ENCODE results near the gene PICK1. TPM values are rescaled to one million over a fixed set of nuclear protein-coding genes. Genes with fewer than 3 reads are reported as not detected.
A peak's percentile ranks its signal among the peaks of the same experiment; 100 is the strongest.

The PICK1 gene
- total RNA-seq, 1 experiment from 2014 or later = 19.4 TPM

- Histone ChIP-seq H3K36me3 (replicated peaks; ENCODE audit: control insufficient read depth, insufficient read depth, low read length) (no peaks in the 10 kb centered on the region), H3K4me3 (ENCODE audit: insufficient read depth, low read depth, low read length) (no peak overlapping the region), H3K27me3 (ENCODE audit: control insufficient read depth, insufficient read depth, low read length) (peaks cover 5% of the 10 kb centered on the region; the same call in 1 of the 2 replicates)
- DNase-seq = peak; percentile 76
Observed at GRCh38 chr22:38081941-38082828, 25.0 kb downstream of the PICK1 start.

GRCh38 chr22:38082986-38083710, 25.9 kb downstream of the PICK1 start:
- Histone ChIP-seq H3K36me3 (replicated peaks; ENCODE audit: control insufficient read depth, insufficient read depth, low read length) (no peaks in the 10 kb centered on the region), H3K27me3 (ENCODE audit: control insufficient read depth, insufficient read depth, low read length) (peaks cover 5% of the 10 kb centered on the region; the same call in 1 of the 2 replicates), H3K4me3 (ENCODE audit: insufficient read depth, low read depth, low read length) (no peak overlapping the region)
- peak; percentile 51 for DNase-seq

GRCh38 chr22:38083931-38084631, 26.9 kb downstream of the PICK1 start, which contains the start of gene SLC16A8:
SLC16A8 (minus strand) TSS chr22:38084184; CDS start chr22:38082873, 1,311 bp downstream.
- peak; percentile 81 for DNase-seq
- Histone ChIP-seq H3K4me3 (ENCODE audit: insufficient read depth, low read depth, low read length) (no peak within 1 kb of the TSS), H3K27me3 (ENCODE audit: control insufficient read depth, insufficient read depth, low read length) (peaks cover 5% of the 10 kb centered on the region; the same call in 1 of the 2 replicates), H3K36me3 (replicated peaks; ENCODE audit: control insufficient read depth, insufficient read depth, low read length) (no peaks in the 10 kb centered on the region)

GRCh38 chr22:38085056-38085455, 27.9 kb downstream of the PICK1 start:
- peaks cover 5% of the 10 kb centered on the region; the same call in 1 of the 2 replicates for H3K27me3 ChIP-seq (ENCODE audit: control insufficient read depth, insufficient read depth, low read length)
- peak; percentile 46 for DNase-seq
- no peak overlapping the region for H3K4me3 ChIP-seq (ENCODE audit: insufficient read depth, low read depth, low read length)
- H3K36me3 ChIP-seq (replicated peaks; ENCODE audit: control insufficient read depth, insufficient read depth, low read length) = no peaks in the 10 kb centered on the region

DNA sequence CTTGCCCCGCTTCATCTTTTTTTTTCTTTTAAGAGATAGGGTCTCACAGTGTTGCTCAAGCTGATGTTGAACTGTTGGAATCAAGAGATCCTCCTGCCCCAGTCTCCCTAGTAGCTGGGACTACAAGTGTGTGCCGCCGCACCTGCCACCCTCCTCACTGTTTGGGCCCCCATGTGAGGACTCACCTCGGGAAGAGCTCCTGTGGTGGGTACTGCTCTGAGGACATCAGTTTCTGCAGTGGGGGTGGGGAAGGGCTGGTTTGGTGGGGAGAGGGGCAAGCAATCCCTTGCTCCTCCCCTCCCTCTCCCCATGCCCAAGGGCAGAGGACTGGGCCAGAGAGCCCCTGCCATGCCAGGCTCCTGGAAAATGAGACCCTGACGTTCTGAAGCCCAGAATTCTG, 28.3 kb downstream of the PICK1 start:
- H3K4me3 ChIP-seq (ENCODE audit: insufficient read depth, low read depth, low read length) = no peak overlapping the region
- H3K36me3 ChIP-seq (replicated peaks; ENCODE audit: control insufficient read depth, insufficient read depth, low read length) = no peaks in the 10 kb centered on the region
- no peak for DNase-seq
- peaks cover 5% of the 10 kb centered on the region; the same call in 1 of the 2 replicates for H3K27me3 ChIP-seq (ENCODE audit: control insufficient read depth, insufficient read depth, low read length)

- Histone ChIP-seq H3K4me3 (ENCODE audit: insufficient read depth, low read depth, low read length) (no peak overlapping the region), H3K27me3 (ENCODE audit: control insufficient read depth, insufficient read depth, low read length) (peaks cover 5% of the 10 kb centered on the region; the same call in 1 of the 2 replicates), H3K36me3 (replicated peaks; ENCODE audit: control insufficient read depth, insufficient read depth, low read length) (no peaks in the 10 kb centered on the region)
- DNase-seq = peak; percentile 84
Observed at GRCh38 chr22:38086001-38086845, 29.0 kb downstream of the PICK1 start.

- no peak overlapping the region for H3K4me3 ChIP-seq (ENCODE audit: insufficient read depth, low read depth, low read length)
- peak; percentile 46 for DNase-seq
- no peaks in the 10 kb centered on the region for H3K36me3 ChIP-seq (replicated peaks; ENCODE audit: control insufficient read depth, insufficient read depth, low read length)
- H3K27me3 ChIP-seq (ENCODE audit: control insufficient read depth, insufficient read depth, low read length) = peaks cover under 1% of the 10 kb centered on the region; the same call in 1 of the 2 replicates
Observed at GRCh38 chr22:38086942-38087341, 29.7 kb downstream of the PICK1 start.

DNA sequence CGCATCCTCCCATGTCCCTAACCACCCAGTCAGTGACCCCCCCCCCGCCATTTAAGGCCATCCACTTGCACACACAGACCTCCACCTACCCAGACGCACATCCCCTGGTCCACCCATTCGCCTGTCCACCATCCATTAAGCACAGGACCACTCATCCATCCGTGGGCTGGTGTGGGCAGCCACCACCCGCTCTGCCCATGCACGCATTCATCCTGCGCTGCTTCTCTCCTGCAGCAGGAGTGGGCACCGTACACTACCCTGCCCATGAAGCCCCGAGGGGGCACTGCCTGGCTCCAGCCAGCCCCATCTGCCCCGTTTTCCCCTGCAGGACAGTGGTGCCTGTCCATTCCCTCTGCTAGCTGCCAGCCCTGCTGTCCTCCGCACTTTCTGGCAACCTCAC, 30.7 kb downstream of the PICK1 start:
- no peaks in the 10 kb centered on the region for H3K36me3 ChIP-seq (replicated peaks; ENCODE audit: control insufficient read depth, insufficient read depth, low read length)
- H3K4me3 ChIP-seq (ENCODE audit: insufficient read depth, low read depth, low read length) = no peak overlapping the region
- H3K27me3 ChIP-seq (ENCODE audit: control insufficient read depth, insufficient read depth, low read length) = no peaks in the 10 kb centered on the region
- no peak for DNase-seq

GRCh38 chr22:38088629-38089473, 31.6 kb downstream of the PICK1 start:
- H3K4me3 ChIP-seq (ENCODE audit: insufficient read depth, low read depth, low read length) = peak overlapping the region; percentile 36; the same call in 1 of the 2 replicates
- no peaks in the 10 kb centered on the region for H3K27me3 ChIP-seq (ENCODE audit: control insufficient read depth, insufficient read depth, low read length)
- DNase-seq = peak; percentile 92
- H3K36me3 ChIP-seq (replicated peaks; ENCODE audit: control insufficient read depth, insufficient read depth, low read length) = no peaks in the 10 kb centered on the region

GRCh38 chr22:38089474-38089851, 32.3 kb downstream of the PICK1 start:
- peak overlapping the region; percentile 36; the same call in 1 of the 2 replicates for H3K4me3 ChIP-seq (ENCODE audit: insufficient read depth, low read depth, low read length)

DNA sequence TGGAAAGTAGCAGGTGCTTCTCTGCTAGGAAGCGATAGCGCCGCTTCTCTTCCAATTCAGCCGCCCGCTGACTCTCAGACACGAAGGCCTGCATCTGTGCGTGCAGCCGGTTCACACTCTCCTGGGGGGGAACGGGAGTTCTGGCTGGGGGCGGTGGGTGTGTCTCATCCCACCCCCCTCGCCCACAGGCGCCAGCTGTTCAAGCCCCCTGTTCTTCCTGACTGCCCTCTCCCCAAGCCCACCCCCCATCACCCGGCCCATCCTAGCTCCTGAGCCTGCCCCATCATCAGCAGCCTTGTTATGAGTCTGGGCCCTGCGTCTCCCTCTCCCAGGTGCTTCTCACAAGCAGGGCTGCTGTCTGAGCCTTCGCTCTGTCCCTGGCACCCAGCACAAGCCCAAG, 39.9 kb downstream of the PICK1 start:
- Histone ChIP-seq H3K4me3 (ENCODE audit: insufficient read depth, low read depth, low read length) (peak overlapping the region; percentile 33), H3K36me3 (replicated peaks; ENCODE audit: control insufficient read depth, insufficient read depth, low read length) (no peaks in the 10 kb centered on the region), H3K27me3 (ENCODE audit: control insufficient read depth, insufficient read depth, low read length) (no peaks in the 10 kb centered on the region)
- peak; percentile 85 for DNase-seq

More at GRCh38 chr22:38089474-38089851, 32.3 kb downstream of the PICK1 start:
- Histone ChIP-seq H3K27me3 (ENCODE audit: control insufficient read depth, insufficient read depth, low read length) (no peaks in the 10 kb centered on the region), H3K36me3 (replicated peaks; ENCODE audit: control insufficient read depth, insufficient read depth, low read length) (no peaks in the 10 kb centered on the region)
- no peak for DNase-seq

DNA sequence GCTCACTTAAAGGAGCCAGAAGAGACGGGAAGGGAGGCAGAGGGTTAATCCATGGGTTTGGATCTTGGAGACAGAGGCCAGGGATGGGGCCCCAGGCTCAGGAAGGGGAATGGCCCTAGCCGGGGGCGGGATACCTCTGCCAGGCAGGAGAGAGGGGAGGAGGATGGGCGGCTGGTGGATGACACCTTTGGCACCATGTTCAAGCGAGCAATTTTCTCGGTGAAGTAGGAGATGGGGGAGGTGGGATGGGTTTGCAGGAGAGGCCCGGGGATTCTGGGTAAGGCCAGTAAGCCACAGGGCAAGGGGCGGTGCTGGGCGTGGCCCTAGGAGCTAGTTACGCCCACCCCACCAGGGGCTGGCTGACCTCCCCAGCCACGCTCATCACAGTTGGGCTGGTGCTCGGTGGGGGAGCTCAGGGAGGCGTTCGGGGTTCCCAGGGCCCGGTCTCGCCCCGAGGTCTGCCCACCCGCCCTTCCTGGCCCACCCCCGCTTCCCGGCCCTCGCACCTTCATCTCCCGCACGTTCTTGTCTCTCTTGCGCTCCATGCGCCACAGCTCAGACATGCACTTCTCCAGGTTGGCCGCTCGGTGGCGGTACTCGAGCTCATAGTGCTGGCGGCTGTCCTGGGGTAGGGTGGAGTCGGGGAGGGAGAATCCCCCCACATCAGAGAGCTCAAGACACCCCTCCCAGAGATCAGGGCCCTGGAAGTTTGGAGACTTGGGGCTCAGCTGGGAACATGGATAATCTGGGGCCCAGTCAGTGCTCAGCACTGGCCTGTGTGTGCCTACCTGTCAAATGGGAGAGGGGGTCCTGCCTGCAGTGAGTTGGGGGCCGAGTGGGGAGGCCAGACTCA, 40.6 kb downstream of the PICK1 start:
- H3K4me3 ChIP-seq (ENCODE audit: insufficient read depth, low read depth, low read length) = peak overlapping the region; percentile 33
- peak; percentile 97 for DNase-seq
- no peaks in the 10 kb centered on the region for H3K36me3 ChIP-seq (replicated peaks; ENCODE audit: control insufficient read depth, insufficient read depth, low read length)
- H3K27me3 ChIP-seq (ENCODE audit: control insufficient read depth, insufficient read depth, low read length) = no peaks in the 10 kb centered on the region
